Immature natural killer cell (primary cell): ENCODE results near the gene TWSG1. TPM values are rescaled to one million over a fixed set of nuclear protein-coding genes. Genes with fewer than 3 reads are reported as not detected.
"Not testable (repeated sequence)": the region's sequence is repeated elsewhere in the genome, so short reads cannot be mapped to it uniquely, and the experiment has no call there.

Experiments used
- DNase-seq, 3 donors: peaks; one replicate each; pipeline ENCODE4 v3.0.0; 2022; ENCODE audit warnings: mixed read lengths in 1 of 3
- H3K27ac Mint-ChIP-seq, 6 donors: one replicate each; pipeline ENCODE4 v1.8.0; 2020; ENCODE audit warnings: mixed read lengths in 6 of 6, mild to moderate bottlenecking in 5 of 6, inconsistent platforms in 4 of 6, moderate library complexity in 3 of 6
- H3K27me3 Mint-ChIP-seq, 3 donors: one replicate each; pipeline ENCODE4 v1.8.0; 2020 to 2021; ENCODE audit warnings: low read depth in 3 of 3, mild to moderate bottlenecking in 3 of 3, mixed read lengths in 3 of 3, moderate library complexity in 3 of 3, inconsistent platforms in 1 of 3
- H3K36me3 Mint-ChIP-seq, 3 donors: one replicate each; pipeline ENCODE4 v1.8.0; 2020; ENCODE audit warnings: mixed read lengths in 3 of 3, inconsistent platforms in 2 of 3, mild to moderate bottlenecking in 2 of 3
- H3K4me1 Mint-ChIP-seq, 2 donors: one replicate each; pipeline ENCODE4 v1.8.0; 2020; ENCODE audit warnings: inconsistent platforms in 2 of 2, mild to moderate bottlenecking in 2 of 2, mixed read lengths in 2 of 2, moderate library complexity in 1 of 2
- H3K4me3 Mint-ChIP-seq, 5 donors: one replicate each; pipeline ENCODE4 v1.8.0; 2020; ENCODE audit warnings: mild to moderate bottlenecking in 5 of 5, mixed read lengths in 5 of 5, inconsistent platforms in 3 of 5, moderate library complexity in 3 of 5
- H3K9me3 Mint-ChIP-seq, 6 donors: one replicate each; pipeline ENCODE4 v1.8.0; 2020; ENCODE audit warnings: mild to moderate bottlenecking in 6 of 6, mixed read lengths in 6 of 6, inconsistent platforms in 4 of 6, moderate library complexity in 3 of 6
- polyA plus RNA-seq, 3 donors: library from polyadenylated mRNA; unstranded; fragments of 300-500 nt; fragmentation: Illumina TruSeq; gene quantifications; one replicate each; pipeline ENCODE4 v1.2.3, GENCODE V29; 2021

Gene TWSG1
- polyA plus RNA-seq, 3 donors from 2014 or later = 5.1 to 5.3 (median 5.3) TPM

DNA sequence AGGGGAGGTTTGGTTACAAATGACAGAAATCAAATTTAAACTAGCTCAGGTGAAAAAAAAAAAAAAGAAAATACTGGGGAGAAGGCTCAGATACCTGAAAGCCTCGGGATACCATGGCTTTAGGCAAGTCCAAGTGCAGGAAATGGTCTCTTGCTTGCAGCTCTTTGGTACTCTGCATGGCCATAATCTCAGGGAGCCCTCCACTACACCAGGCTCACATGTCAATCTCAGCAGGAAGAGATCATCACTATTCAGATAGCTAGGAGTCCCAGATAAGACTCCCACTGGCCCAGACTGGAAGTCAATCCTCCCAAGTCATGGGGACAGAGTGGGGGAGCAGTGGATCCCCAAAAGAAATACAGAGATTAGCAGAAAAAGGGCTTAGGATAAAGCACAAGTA lies 75.9 kb downstream of the TWSG1 start:
- no peak overlapping the region for H3K4me3 Mint-ChIP-seq

DNA sequence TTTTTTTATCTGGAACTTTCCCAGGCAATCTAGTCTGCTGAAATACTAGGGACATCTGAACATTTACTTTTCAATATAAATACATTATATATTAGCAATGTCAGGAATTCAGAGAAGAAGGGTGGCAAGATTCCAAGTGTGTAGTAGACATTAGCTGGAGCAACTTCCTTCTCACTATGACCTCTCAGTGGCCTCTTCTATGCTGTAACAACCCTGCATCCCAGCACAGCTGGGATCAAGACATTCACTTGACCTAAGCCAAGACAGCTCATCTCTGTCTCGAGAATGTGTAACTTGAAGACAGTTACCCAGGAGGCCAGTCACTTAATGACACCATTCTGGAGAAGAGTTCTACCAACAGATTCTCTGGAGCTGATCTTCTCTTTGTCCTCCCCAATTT lies 79.0 kb downstream of the TWSG1 start:
- H3K4me3 Mint-ChIP-seq = no peak overlapping the region
- no peaks in the 10 kb centered on the region for H3K4me1 Mint-ChIP-seq
- no peaks in the 10 kb centered on the region for H3K36me3 Mint-ChIP-seq
- no peak overlapping the region for H3K27ac Mint-ChIP-seq
- H3K9me3 Mint-ChIP-seq = no peaks in the 10 kb centered on the region
- DNase-seq = no peak
- H3K27me3 Mint-ChIP-seq = peaks cover 4 to 6% (median 5%) of the 10 kb centered on the region in 3 donors

More for the DNA sequence above, 75.9 kb downstream of the TWSG1 start:
- DNase-seq = no peak
- Mint-ChIP-seq H3K27ac (no peak overlapping the region), H3K4me1 (no peaks in the 10 kb centered on the region), H3K27me3 (peaks cover 4 to 6% (median 5%) of the 10 kb centered on the region in 3 donors), H3K36me3 (no peaks in the 10 kb centered on the region), H3K9me3 (no peaks in the 10 kb centered on the region)

DNA sequence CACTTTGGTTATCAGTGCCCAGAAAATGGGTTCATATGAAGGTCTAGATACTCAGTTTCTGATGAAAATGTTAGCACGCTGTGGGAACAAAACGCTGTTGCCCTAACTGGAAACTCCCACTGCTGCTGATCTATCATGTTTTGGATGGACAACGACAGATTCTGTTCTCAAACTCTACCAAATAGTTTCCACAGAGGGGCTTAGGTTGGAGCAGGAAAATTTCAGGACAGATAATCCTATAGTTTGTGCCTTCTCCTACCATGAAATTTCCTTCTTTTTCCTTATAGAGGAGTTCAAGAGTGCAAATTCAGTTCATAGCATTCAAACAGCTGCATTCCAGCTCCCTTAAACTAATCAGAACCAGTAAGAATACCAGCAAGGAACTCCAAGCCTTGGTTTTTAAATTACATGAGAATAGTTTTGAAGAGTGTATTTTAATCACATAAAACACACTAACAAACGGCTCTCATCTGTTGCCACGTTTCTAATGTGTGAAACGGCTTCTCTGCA lies 82.0 kb downstream of the TWSG1 start:
- Mint-ChIP-seq H3K27ac (no peak overlapping the region), H3K36me3 (no peaks in the 10 kb centered on the region), H3K4me3 (no peak overlapping the region), H3K9me3 (no peaks in the 10 kb centered on the region), H3K4me1 (no peaks in the 10 kb centered on the region), H3K27me3 (peaks cover 0 to 5% (median 5%) of the 10 kb centered on the region in 3 donors)
- DNase-seq = no peak

DNA sequence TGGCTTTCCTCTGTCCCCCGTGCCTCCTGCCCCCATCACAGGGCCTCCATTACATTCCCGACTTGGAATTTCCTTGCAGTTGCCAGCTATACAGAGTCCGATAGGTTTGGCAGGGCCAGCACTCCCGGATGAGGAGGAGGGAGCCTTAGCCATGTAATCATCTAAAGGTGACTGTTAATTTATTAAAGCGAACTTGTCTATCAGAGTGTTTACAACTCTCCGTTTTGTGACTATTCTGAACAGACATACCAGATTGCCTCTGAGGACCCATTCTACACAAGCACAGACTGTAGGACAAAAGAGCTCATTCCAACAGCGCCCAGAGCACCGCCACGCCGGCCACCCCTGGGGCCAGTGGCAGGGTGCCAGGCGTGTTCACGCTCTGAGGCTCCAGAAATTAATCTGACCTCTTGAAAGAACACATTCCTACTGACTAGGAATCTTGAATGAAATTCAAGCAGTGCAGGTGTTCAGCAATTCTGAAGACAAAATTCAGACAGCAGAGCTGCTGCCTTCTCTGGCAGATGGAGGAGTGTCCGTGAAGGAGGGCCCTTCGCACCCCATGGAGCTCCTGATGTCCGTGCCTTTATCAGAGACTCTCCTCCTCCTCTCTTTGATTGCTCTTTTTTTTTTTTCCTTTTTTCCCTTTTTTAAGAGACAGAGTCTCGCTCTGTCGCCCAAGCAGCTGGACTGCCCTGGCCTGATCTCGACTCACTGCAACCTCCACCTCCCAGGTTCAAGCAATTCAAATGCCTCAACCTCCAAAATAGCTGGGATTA lies 82.7 kb downstream of the TWSG1 start:
- H3K27ac Mint-ChIP-seq = no peak overlapping the region
- peaks cover 0 to 5% (median 5%) of the 10 kb centered on the region in 3 donors for H3K27me3 Mint-ChIP-seq
- DNase-seq = no peak
- H3K9me3 Mint-ChIP-seq = no peaks in the 10 kb centered on the region
- no peak overlapping the region for H3K4me3 Mint-ChIP-seq
- H3K4me1 Mint-ChIP-seq = no peaks in the 10 kb centered on the region
- no peaks in the 10 kb centered on the region for H3K36me3 Mint-ChIP-seq

DNA sequence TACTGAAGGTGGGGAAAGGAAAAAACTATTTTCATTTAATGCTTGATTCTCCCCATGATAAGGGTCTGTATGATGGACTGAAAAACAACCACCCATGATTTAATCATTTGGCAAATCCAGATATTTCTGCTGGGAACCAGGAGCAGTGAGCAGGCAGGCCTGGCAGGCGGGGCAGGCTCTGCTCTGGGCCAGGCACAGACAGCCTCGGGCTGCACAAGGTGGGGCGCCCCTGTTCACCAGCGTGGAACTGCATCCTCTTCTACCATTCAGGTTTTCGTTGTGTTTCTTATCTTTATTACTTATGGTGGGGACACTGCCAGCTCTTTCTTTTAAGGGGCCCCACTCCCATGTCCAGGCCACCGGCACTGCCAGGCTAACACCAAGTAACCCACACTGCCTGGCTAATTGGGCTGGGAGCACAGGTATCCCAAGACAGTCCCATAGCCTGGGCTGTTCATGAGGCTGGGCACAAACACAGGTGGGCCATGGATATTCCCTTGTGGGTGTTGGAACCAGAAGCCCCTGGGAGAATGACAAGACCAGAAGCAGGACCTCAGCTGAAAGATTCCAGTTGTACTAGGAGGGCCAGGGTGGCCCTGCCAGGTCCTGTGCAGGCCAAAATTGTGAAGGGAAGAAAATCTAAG lies 83.6 kb downstream of the TWSG1 start:
- no peak overlapping the region for H3K4me3 Mint-ChIP-seq
- H3K9me3 Mint-ChIP-seq = no peaks in the 10 kb centered on the region
- DNase-seq = no peak
- no peaks in the 10 kb centered on the region for H3K4me1 Mint-ChIP-seq
- H3K27me3 Mint-ChIP-seq = peaks cover 0 to 5% (median 5%) of the 10 kb centered on the region in 3 donors
- no peak overlapping the region for H3K27ac Mint-ChIP-seq
- no peaks in the 10 kb centered on the region for H3K36me3 Mint-ChIP-seq

DNA sequence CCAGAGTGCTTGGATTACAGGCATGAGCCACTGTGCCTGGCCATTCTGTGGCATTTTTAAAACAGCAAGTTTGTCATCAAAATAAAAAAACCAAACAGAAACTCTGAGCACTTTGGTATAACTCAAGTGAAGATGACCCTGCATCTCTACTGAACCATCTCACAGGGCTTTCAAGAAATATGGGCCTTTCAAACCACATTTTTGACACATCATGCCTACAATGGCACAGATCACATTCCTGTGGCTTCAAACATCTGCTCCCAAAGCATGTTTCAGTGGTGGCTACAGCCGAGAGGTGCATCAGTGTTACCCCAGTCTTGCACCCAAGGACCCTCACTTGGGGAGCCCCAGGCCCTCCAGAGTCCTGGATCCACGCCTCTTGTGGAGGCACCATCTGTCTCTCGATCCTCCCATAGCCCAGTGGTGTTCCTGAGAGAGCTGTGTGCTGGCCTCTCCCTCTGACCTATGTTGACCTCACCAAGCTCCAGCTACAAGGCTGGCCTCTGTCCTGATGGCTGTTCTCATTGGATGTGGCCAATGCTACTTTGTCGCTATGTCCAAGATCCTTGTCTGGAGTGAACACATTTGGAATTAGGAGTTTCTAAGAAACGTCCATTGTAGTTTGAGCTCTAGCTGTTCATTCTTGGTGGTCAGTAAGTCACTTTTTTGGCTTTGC lies 85.5 kb downstream of the TWSG1 start:
- DNase-seq = no peak
- Mint-ChIP-seq H3K27ac (no peak overlapping the region), H3K27me3 (peaks cover 0 to 2% (median 0%) of the 10 kb centered on the region in 3 donors), H3K4me3 (no peak overlapping the region), H3K9me3 (no peaks in the 10 kb centered on the region), H3K36me3 (no peaks in the 10 kb centered on the region), H3K4me1 (no peaks in the 10 kb centered on the region)

DNA sequence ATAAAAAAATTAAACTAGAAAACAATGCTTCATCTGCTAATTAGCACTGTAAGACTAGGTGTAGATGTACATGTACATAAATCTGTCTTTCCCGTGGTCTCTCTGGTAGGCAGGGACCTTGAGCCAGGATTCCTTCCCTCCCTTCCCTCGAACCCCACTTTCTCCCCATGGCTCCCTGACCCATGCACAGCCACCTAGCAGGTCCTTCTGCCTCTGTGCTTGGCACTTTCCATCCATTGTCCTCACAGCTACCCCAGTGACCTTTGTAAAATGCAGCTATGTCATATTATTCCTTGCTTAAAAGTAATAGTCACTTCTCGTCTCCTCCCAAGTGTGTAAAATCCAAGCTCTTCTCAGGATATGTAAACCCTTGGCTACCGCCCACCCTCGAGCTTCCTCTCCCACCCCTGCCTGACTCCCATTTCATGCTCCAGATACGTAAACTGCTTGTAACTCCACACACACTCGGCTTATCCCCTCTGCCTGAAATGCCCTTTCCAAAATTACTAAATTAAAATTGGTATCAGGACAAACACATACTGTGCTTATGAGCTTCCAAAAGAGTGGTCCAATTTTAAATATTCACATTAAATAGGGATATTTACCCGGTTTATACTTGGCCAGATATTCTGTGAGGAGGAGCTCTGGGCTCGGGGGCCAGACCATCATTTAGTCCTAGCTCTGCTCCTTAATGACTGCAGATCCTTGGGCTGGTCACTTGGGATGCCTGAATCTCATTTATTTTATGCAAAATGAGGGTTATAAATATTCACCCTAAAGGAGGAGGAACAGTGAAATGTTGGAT lies 86.7 kb downstream of the TWSG1 start:
- H3K36me3 Mint-ChIP-seq = no peaks in the 10 kb centered on the region
- H3K27me3 Mint-ChIP-seq = no peaks in the 10 kb centered on the region
- H3K4me3 Mint-ChIP-seq = no peak overlapping the region
- H3K27ac Mint-ChIP-seq = no peak overlapping the region
- no peaks in the 10 kb centered on the region for H3K4me1 Mint-ChIP-seq
- DNase-seq = no peak
- no peaks in the 10 kb centered on the region for H3K9me3 Mint-ChIP-seq

DNA sequence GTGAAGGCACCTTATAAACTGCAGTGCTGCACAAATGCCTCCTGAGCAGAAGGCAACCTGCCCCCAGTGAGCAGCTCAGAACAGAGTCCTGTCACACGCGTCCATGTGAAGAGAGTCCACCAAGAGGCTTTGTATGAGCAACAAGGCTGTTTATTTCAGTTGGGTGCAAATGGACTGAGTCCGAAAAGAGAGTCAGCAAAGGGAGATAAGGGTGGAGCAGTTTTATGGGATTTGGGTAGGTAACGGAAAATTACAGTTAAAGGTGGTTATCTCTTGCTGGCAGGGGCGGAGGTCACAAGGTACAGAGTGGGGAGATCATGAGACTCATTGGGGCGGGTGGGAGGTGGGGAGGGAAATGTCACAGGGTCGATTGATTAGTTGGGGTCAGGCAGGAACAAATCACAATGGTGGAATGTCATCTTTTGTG lies 87.3 kb downstream of the TWSG1 start:
- H3K36me3 Mint-ChIP-seq = no peaks in the 10 kb centered on the region
- H3K27ac Mint-ChIP-seq = no peak overlapping the region
- no peaks in the 10 kb centered on the region for H3K4me1 Mint-ChIP-seq
- DNase-seq = no peak
- no peaks in the 10 kb centered on the region for H3K27me3 Mint-ChIP-seq
- no peak overlapping the region for H3K4me3 Mint-ChIP-seq
- no peaks in the 10 kb centered on the region for H3K9me3 Mint-ChIP-seq

DNA sequence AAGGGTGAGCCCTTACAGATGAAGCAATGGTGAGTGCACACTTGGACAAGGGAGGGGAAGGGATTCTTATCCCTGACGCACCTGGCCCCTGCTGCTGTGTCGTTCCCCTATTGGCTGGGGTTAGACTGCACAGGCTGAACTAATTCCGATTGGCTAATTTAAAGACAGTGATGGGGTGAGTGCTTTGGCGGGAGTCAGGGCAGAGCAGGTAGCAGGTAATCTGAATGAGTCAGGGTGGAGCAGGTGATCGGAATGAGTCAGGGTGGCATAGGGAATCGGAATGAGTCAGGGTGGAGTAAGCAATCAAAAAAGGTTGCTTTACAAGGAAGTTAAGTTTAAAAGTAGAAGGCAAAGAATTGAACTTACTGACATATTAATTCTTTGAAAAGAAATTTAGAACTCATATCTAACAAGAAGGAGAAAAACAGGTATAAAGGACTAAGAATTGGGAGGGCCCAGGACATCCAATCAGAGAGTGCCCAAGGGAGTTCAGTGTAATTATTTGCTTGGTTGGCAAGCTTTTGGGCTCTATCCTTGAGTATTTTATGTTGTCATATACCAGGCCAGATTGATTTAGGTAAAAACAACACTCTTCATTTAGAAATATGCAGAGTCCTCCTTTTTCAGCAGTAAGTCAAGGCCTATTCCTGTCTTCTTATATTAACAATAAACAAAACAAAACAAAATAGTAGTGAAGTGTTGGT lies 88.4 kb downstream of the TWSG1 start:
- no peaks in the 10 kb centered on the region for H3K27me3 Mint-ChIP-seq
- no peaks in the 10 kb centered on the region for H3K4me1 Mint-ChIP-seq
- H3K4me3 Mint-ChIP-seq = no peak overlapping the region
- no peaks in the 10 kb centered on the region for H3K9me3 Mint-ChIP-seq
- no peak overlapping the region for H3K27ac Mint-ChIP-seq
- no peak for DNase-seq
- H3K36me3 Mint-ChIP-seq = no peaks in the 10 kb centered on the region

DNA sequence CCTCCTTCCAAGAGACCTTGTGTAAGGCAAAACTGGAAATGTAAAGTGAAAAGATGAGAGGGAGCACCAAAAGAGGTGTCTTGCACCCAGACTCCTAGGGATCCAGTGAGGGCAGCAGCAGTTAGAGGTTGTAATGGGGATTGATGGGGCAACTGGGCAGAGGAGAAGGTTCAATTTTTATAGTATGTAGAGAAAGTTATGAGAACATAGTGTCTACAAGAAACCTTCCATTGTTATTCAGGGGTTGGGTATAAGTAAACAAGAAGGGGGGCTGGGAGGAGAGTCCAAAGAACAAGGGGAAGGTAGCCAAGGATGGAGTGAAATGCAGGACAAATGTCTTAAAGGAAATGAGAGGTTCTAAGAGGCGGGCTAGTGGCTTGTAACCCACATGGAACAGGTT lies 89.1 kb downstream of the TWSG1 start:
- not testable (repeated sequence) for H3K4me3 Mint-ChIP-seq, H3K27me3 Mint-ChIP-seq, H3K36me3 Mint-ChIP-seq, H3K27ac Mint-ChIP-seq, DNase-seq, H3K4me1 Mint-ChIP-seq, H3K9me3 Mint-ChIP-seq

DNA sequence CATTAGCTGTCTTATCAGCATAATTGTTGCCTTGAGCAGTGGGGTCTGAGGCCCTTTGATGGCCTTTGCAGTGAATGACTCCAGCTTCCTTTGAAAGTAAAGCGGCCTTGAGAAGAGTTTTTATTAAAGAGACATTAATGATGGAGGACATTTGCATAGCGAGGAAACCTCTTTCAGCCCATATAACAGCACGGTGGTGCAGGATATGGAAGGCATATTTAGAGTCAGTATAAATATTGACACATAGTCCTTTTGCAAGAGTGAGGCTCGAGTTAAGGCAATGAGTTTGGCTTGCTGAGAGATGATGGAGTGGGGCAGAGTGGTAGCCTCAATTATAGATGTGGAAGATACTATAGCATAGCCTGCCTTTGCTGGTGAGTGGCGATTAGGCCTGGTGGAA lies 89.7 kb downstream of the TWSG1 start:
- not testable (repeated sequence) for H3K27me3 Mint-ChIP-seq, H3K36me3 Mint-ChIP-seq, H3K9me3 Mint-ChIP-seq, H3K4me1 Mint-ChIP-seq, DNase-seq, H3K27ac Mint-ChIP-seq, H3K4me3 Mint-ChIP-seq

DNA sequence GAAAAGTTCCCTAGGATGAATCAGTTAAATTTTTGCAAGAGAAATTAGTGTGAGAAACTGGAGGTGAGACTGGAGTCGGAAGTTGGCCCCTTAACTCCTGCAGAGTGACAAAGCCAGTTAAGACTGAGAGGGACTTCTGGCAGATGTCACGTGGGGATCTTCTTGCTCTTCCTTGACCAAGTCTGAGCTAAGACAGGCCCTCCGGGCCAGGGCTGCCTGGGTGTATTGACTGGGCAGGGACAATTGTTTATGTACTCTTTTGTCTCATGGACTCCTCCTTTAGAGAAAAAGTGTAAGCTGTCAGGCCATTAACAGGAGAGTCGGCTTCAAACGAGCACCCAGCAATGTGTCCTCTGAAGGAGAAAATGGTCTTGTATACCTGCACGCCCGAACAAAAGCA lies 92.2 kb downstream of the TWSG1 start:
- H3K9me3 Mint-ChIP-seq = no peaks in the 10 kb centered on the region
- H3K27ac Mint-ChIP-seq = no peak overlapping the region
- no peak for DNase-seq
- no peaks in the 10 kb centered on the region for H3K4me1 Mint-ChIP-seq
- no peaks in the 10 kb centered on the region for H3K27me3 Mint-ChIP-seq
- H3K36me3 Mint-ChIP-seq = no peaks in the 10 kb centered on the region
- no peak overlapping the region for H3K4me3 Mint-ChIP-seq

DNA sequence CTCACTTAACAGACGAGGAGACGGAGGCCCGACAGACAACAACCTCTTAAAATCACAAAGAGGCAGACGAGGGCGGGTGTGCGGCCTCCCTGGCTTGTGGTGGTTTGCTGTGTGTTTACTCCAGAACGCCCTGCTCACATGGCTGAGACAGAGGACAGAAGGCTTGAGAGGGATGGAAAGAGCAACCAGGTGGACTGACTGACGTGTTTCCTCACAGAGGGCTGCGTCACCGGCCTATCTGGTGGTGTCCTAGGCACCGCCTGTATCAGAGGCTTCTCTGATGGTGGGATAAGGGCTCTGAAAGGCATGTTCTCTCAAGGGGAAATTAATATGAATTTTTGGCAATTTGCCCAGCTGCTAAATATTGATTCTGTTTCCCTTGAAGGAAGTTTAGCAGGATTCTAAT lies 93.7 kb downstream of the TWSG1 start:
- Mint-ChIP-seq H3K27me3 (peaks cover 0 to 4% (median 0%) of the 10 kb centered on the region in 3 donors), H3K27ac (no peak overlapping the region), H3K4me1 (peaks cover under 1 to 1% of the 10 kb centered on the region in 2 donors), H3K9me3 (no peaks in the 10 kb centered on the region), H3K4me3 (no peak overlapping the region), H3K36me3 (no peaks in the 10 kb centered on the region)
- no peak for DNase-seq
